Prostate gland (tissue), 2 donors: ENCODE measurements around the gene SUSD3. TPM values are rescaled to one million over a fixed set of nuclear protein-coding genes. Genes with fewer than 3 reads are reported as not detected.
A peak's percentile ranks its signal among the peaks of the same experiment; 100 is the strongest.

Source experiments
- DNase-seq: peaks from one replicate; pipeline ENCODE4 v3.0.0-alpha.2; 2019; ENCODE audit warnings: low spot score
- H3K27ac ChIP-seq, 2 donors: fragments of 200-600 bp; sonication (generic); 2 replicates each; pipeline ENCODE4 v1.5.1; 2017 to 2019
- H3K27me3 ChIP-seq: fragments of 200-600 bp; sonication (generic); replicated peaks from 2 replicates; pipeline ENCODE4 v1.5.1; 2019; ENCODE audit not compliant: insufficient read depth
- H3K36me3 ChIP-seq, 2 donors: fragments of 200-600 bp; sonication (generic); 1 replicate in 1 of 2; 2 replicates in 1 of 2; pipeline versions ENCODE4 v1.5.1 to v1.8.1; 2017 to 2019
- H3K4me1 ChIP-seq: fragments of 200-600 bp; sonication (generic); replicated peaks from 2 replicates; pipeline ENCODE4 v1.5.1; 2019
- H3K4me3 ChIP-seq, 2 donors: fragments of 200-600 bp; sonication (generic); 2 replicates each; pipeline ENCODE4 v1.5.1; 2017 to 2019
- H3K9me3 ChIP-seq: fragments of 200-600 bp; sonication (generic); 2 replicates; pipeline ENCODE4 v1.5.1; 2017
- CTCF ChIP-seq, 4 experiments: fragments of 200-600 bp in 2 of 4; fragments of 450-650 bp in 2 of 4; sonication (generic) in 2 of 4; IDR thresholded peaks; 1 replicate in 3 of 4; 2 replicates in 1 of 4; pipeline ENCODE4 v1.5.1; 2016 to 2019; ENCODE audit warnings: antibody characterized with exemption in 4 of 4, mild to moderate bottlenecking in 2 of 4, moderate library complexity in 2 of 4
- POLR2A ChIP-seq: fragments of 450-650 bp; IDR thresholded peaks from one replicate; pipeline ENCODE4 v1.6.1; 2016; ENCODE audit warnings: antibody characterized with exemption, mild to moderate bottlenecking
- POLR2AphosphoS5 ChIP-seq: sonication (generic); formaldehyde crosslinking; IDR thresholded peaks from one replicate; pipeline ENCODE4 v1.6.1; 2017; ENCODE audit warnings: antibody characterized with exemption
- WGBS: methylation state at CpG from one replicate; pipeline ENCODE4 v1.1.5; 2018; 5-methylcytosine and 5-hydroxymethylcytosine counted together
- intact Hi-C: fragments of 100-400 bp; cut with DNase I; formaldehyde crosslinking; loops from one replicate; pipeline ENCODE4 v1.14.2; 2022
- total RNA-seq, 2 donors: library from RNA; depleted of rRNA; stranded (reverse); fragments of >200 nt; gene quantifications; one replicate each; pipeline ENCODE4 v1.1.0, GENCODE V29; 2016

SUSD3 gene
- total RNA-seq, 2 donors from 2014 or later, result 2.2 to 471 TPM

- Histone ChIP-seq H3K36me3 (no peaks in the 10 kb centered on the region), H3K4me3 (no peak overlapping the region), H3K9me3 (no peaks in the 10 kb centered on the region), H3K27me3 (no peaks in the 10 kb centered on the region), H3K4me1 (no peaks in the 10 kb centered on the region), H3K27ac (peak overlapping the region; percentile 52 to 62)
- 90% methylated on average over 12 of the region's 12 CpGs for WGBS
- no peak for DNase-seq
- no peak for TF ChIP-seq POLR2AphosphoS5
- TF ChIP-seq CTCF (IDR thresholded peaks at IDR 0.05), result no peak
- no peak for TF ChIP-seq POLR2A
- intact Hi-C loops, result no loop called here
Observed at GRCh38 chr9:93118863-93119702, 60.6 kb downstream of the SUSD3 start.

GRCh38 chr9:93119703-93119952, 61.1 kb downstream of the SUSD3 start:
- 76% methylated on average over 5 of the region's 5 CpGs for WGBS
- intact Hi-C loops, result no loop called here
- TF ChIP-seq POLR2A, result no peak
- TF ChIP-seq POLR2AphosphoS5, result no peak
- no peak for TF ChIP-seq CTCF (IDR thresholded peaks at IDR 0.05)
- no peaks in the 10 kb centered on the region for H3K27me3 ChIP-seq
- no peaks in the 10 kb centered on the region for H3K4me1 ChIP-seq
- H3K36me3 ChIP-seq, result no peaks in the 10 kb centered on the region
- H3K27ac ChIP-seq, result peak overlapping the region; percentile 52 to 62
- no peak overlapping the region for H3K4me3 ChIP-seq
- no peak for DNase-seq
- no peaks in the 10 kb centered on the region for H3K9me3 ChIP-seq

- no peaks in the 10 kb centered on the region for H3K4me1 ChIP-seq
- WGBS, result 39% methylated on average over 23 of the region's 23 CpGs
- TF ChIP-seq POLR2A (no peak), POLR2AphosphoS5 (peak; percentile 92), CTCF (IDR thresholded peaks at IDR 0.05) (peak in 2 of 4 experiments; percentile 67 to 79)
- H3K36me3 ChIP-seq, result no peaks in the 10 kb centered on the region
- no peak overlapping the region for H3K4me3 ChIP-seq
- no peaks in the 10 kb centered on the region for H3K9me3 ChIP-seq
- H3K27me3 ChIP-seq, result no peaks in the 10 kb centered on the region
- peak overlapping the region; percentile 52 to 62 for H3K27ac ChIP-seq
- peak; percentile 90 for DNase-seq
- intact Hi-C loops, result no loop called here
Observed at GRCh38 chr9:93119953-93120845, 61.7 kb downstream of the SUSD3 start.

- H3K4me1 ChIP-seq, result no peaks in the 10 kb centered on the region
- intact Hi-C loops, result no loop called here
- 88% methylated on average over 8 of the region's 11 CpGs for WGBS
- no peak for DNase-seq
- no peaks in the 10 kb centered on the region for H3K36me3 ChIP-seq
- peak overlapping the region in 1 of 2 donors; percentile 62 for H3K27ac ChIP-seq
- TF ChIP-seq POLR2A (no peak), POLR2AphosphoS5 (no peak), CTCF (IDR thresholded peaks at IDR 0.05) (no peak)
- no peaks in the 10 kb centered on the region for H3K27me3 ChIP-seq
- H3K4me3 ChIP-seq, result no peak overlapping the region
- H3K9me3 ChIP-seq, result no peaks in the 10 kb centered on the region
Observed at GRCh38 chr9:93120846-93121315, 62.4 kb downstream of the SUSD3 start.
